ENCODE results near the gene ALG11. TPM values are rescaled to one million over a fixed set of nuclear protein-coding genes. Genes with fewer than 3 reads are reported as not detected.

The ALG11 gene
- total RNA-seq, 6 donors from 2014 or later = 10.5 to 34.4 (median 22.7) TPM

GRCh38 chr13:52001120-52001731, 11.0 kb upstream of the ALG11 start:
- Histone ChIP-seq H3K9me3 (no peaks in the 10 kb centered on the region), H3K27ac (no peak overlapping the region), H3K4me3 (no peak overlapping the region), H3K27me3 (no peaks in the 10 kb centered on the region), H3K36me3 (no peaks in the 10 kb centered on the region), H3K4me1 (peaks cover under 1 to 16% (median 10%) of the 10 kb centered on the region in 4 donors)
- ATAC-seq (ENCODE audit: low FRiP score in 2 of 2) (peak in 1 of 2 donors; percentile 77), DNase-seq (no peak)
- TF ChIP-seq POLR2AphosphoS5 (IDR thresholded peaks at IDR 0.05) (no peak), POLR2A (IDR thresholded peaks at IDR 0.05) (no peak), EP300 (IDR thresholded peaks at IDR 0.05) (no peak), CTCF (IDR thresholded peaks at IDR 0.05) (peak; percentile 45 to 74 (median 66))
- 39 to 57% methylated on average over 3 of the region's 3 CpGs for WGBS, 2 donors

- ATAC-seq (ENCODE audit: low FRiP score in 2 of 2) = no peak
Measured at GRCh38 chr13:52002361-52002760, 9.8 kb upstream of the ALG11 start.

GRCh38 chr13:52003541-52003940, 8.7 kb upstream of the ALG11 start:
- Histone ChIP-seq H3K27me3 (no peaks in the 10 kb centered on the region), H3K36me3 (no peaks in the 10 kb centered on the region), H3K27ac (no peak overlapping the region), H3K4me1 (peaks cover 0 to 12% (median 7%) of the 10 kb centered on the region in 4 donors), H3K9me3 (no peaks in the 10 kb centered on the region), H3K4me3 (no peak overlapping the region)
- TF ChIP-seq EP300 (IDR thresholded peaks at IDR 0.05) (no peak), CTCF (IDR thresholded peaks at IDR 0.05) (no peak), POLR2A (IDR thresholded peaks at IDR 0.05) (no peak), POLR2AphosphoS5 (IDR thresholded peaks at IDR 0.05) (no peak)
- 85 to 95% methylated on average over 4 of the region's 4 CpGs for WGBS, 2 donors
- ATAC-seq (ENCODE audit: low FRiP score in 2 of 2) = no peak
- peak in 1 of 2 donors; percentile 19 for DNase-seq

More at GRCh38 chr13:52002361-52002760, 9.8 kb upstream of the ALG11 start:
- Histone ChIP-seq H3K9me3 (no peaks in the 10 kb centered on the region), H3K27ac (no peak overlapping the region), H3K4me3 (no peak overlapping the region), H3K36me3 (no peaks in the 10 kb centered on the region), H3K4me1 (peaks cover 0 to 12% (median 7%) of the 10 kb centered on the region in 4 donors), H3K27me3 (no peaks in the 10 kb centered on the region)
- DNase-seq = no peak
- 62 to 91% methylated on average over 2 to 3 of the region's 4 CpGs for whole genome bisulfite sequencing, 2 donors
- TF ChIP-seq CTCF (IDR thresholded peaks at IDR 0.05) (no peak), EP300 (IDR thresholded peaks at IDR 0.05) (no peak), POLR2AphosphoS5 (IDR thresholded peaks at IDR 0.05) (no peak), POLR2A (IDR thresholded peaks at IDR 0.05) (no peak)

GRCh38 chr13:52004511-52005170, 7.6 kb upstream of the ALG11 start:
- DNase-seq (peak in 1 of 2 donors; percentile 19), ATAC-seq (ENCODE audit: low FRiP score in 2 of 2) (peak in 1 of 2 donors; percentile 20)
- Histone ChIP-seq H3K4me1 (peaks cover 0 to 4% (median 1%) of the 10 kb centered on the region in 4 donors), H3K27me3 (no peaks in the 10 kb centered on the region), H3K4me3 (no peak overlapping the region), H3K36me3 (no peaks in the 10 kb centered on the region), H3K9me3 (no peaks in the 10 kb centered on the region), H3K27ac (no peak overlapping the region)
- 83 to 86% methylated on average over 7 of the region's 7 CpGs for WGBS, 2 donors
- no peak for TF ChIP-seq EP300 (IDR thresholded peaks at IDR 0.05)

GRCh38 chr13:52005841-52006522, 6.2 kb upstream of the ALG11 start:
- DNase-seq (no peak), ATAC-seq (ENCODE audit: low FRiP score in 2 of 2) (no peak)
- 91 to 94% methylated on average over 13 of the region's 13 CpGs for WGBS, 2 donors
- no peaks in the 10 kb centered on the region for H3K36me3 ChIP-seq
- H3K27ac ChIP-seq = no peak overlapping the region
- no peak for TF ChIP-seq EP300 (IDR thresholded peaks at IDR 0.05)
- TF ChIP-seq CTCF (IDR thresholded peaks at IDR 0.05) = no peak
- no peak for TF ChIP-seq POLR2A (IDR thresholded peaks at IDR 0.05)
- no peak for TF ChIP-seq POLR2AphosphoS5 (IDR thresholded peaks at IDR 0.05)
- peaks cover 3 to 9% (median 8%) of the 10 kb centered on the region in 4 donors for H3K4me1 ChIP-seq
- no peaks in the 10 kb centered on the region for H3K9me3 ChIP-seq
- no peak overlapping the region for H3K4me3 ChIP-seq
- no peaks in the 10 kb centered on the region for H3K27me3 ChIP-seq
